ENCODE measurements around the gene TNIP1.

- TF ChIP-seq CTCF (IDR thresholded peaks at IDR 0.05) (no peak), POLR2AphosphoS5 (IDR thresholded peaks at IDR 0.05) (no peak), POLR2A (IDR thresholded peaks at IDR 0.05) (no peak)
Measured at GRCh38 chr5:151067632-151068432, 13.0 kb downstream of the TNIP1 start.

All from transverse colon (tissue), 4 donors.